ES-I3 (cell line): ENCODE measurements around the gene COLEC12.
A peak's percentile ranks its signal among the peaks of the same experiment; 100 is the strongest.

Experiments used
- H3K36me3 ChIP-seq: 2 replicates; pipeline ENCODE4 v1.6.1; 2013; ENCODE audit warnings: mild to moderate bottlenecking, low read length, control low read depth, moderate library complexity; ENCODE audit not compliant: insufficient read depth
- H3K4me1 ChIP-seq: 2 replicates; pipeline ENCODE4 v1.6.1; 2013; ENCODE audit warnings: mild to moderate bottlenecking, control low read depth, low read length; ENCODE audit not compliant: insufficient read depth
- H3K9ac ChIP-seq: 2 replicates; pipeline ENCODE4 v1.6.1; 2013; ENCODE audit warnings: low read depth, mild to moderate bottlenecking, low read length, moderate library complexity
- H3K9me3 ChIP-seq: 2 replicates; pipeline ENCODE4 v1.6.1; 2013; ENCODE audit warnings: mild to moderate bottlenecking, low read length, moderate library complexity; ENCODE audit not compliant: control insufficient read depth, insufficient read depth

Gene COLEC12

DNA sequence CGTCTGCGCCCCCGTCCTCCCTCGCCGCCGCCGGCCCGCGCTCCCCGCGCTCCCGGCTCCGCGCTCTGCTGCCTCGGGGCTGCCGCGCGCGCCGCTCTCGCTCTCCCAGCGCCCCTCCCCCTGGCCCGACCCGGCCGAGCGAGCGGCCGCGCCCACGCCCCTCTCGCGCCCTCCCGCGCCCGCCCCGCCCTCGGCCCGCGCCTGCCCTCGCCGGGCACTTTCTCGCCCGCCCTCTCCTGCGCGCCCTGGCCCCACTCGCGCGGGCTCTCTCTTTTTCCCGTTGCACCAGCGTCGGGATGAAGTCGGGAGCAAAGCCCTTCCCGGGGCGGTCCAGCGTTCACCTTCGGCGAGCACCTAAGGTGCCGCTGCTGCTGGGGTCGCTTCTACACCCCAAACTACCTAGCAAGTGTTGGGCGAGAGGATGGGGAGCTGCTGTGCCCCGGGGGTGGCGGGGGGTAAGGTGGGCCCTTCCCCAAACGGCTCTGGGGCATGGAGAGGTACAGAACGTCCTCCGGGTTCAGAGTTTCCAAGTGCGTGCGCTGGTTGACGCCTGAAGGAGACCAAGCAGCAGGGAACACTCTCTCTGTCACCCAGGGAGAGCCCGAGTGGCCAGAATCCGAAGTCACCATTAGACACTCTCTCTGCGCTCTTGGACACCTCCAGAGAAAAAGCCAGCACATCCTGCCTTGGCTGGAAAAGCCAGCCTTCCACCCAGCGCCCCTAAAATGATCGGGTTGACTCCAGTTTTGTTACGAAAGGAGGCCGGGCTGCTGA, at the start of gene COLEC12:
Gene COLEC12, minus strand, starts transcription at position 70 of the 774 bp plus-strand sequence. CDS start 187 bp downstream, outside the sequence.
- Histone ChIP-seq H3K9ac (peak within 1 kb of the TSS; percentile 81), H3K36me3 (no peaks in the 10 kb centered on the region), H3K4me1 (no peaks in the 10 kb centered on the region; the same call in 1 of the 2 replicates), H3K9me3 (no peaks in the 10 kb centered on the region)

DNA sequence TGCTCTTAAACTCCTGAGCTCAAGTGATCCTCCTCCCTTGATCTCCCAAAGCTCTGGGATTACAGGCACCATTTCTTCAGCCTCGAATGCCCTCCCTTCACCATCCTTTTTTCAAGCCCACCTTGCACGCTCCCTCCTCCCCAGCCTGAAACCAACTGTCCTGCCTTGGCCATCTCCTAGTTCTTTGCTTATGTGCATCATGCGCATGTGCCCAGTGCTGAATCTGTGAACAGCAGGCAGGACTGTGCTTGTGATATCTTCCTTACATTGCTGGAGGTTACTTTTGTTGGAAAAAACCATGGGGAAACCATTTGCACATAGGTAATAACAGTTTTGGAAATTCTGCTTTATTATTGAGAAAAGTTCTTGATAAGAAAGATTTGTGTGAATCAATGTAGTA, 49.5 kb upstream of the COLEC12 start:
- no peak overlapping the region for H3K9ac ChIP-seq
- no peaks in the 10 kb centered on the region for H3K9me3 ChIP-seq
- no peaks in the 10 kb centered on the region for H3K36me3 ChIP-seq
- no peaks in the 10 kb centered on the region for H3K4me1 ChIP-seq

DNA sequence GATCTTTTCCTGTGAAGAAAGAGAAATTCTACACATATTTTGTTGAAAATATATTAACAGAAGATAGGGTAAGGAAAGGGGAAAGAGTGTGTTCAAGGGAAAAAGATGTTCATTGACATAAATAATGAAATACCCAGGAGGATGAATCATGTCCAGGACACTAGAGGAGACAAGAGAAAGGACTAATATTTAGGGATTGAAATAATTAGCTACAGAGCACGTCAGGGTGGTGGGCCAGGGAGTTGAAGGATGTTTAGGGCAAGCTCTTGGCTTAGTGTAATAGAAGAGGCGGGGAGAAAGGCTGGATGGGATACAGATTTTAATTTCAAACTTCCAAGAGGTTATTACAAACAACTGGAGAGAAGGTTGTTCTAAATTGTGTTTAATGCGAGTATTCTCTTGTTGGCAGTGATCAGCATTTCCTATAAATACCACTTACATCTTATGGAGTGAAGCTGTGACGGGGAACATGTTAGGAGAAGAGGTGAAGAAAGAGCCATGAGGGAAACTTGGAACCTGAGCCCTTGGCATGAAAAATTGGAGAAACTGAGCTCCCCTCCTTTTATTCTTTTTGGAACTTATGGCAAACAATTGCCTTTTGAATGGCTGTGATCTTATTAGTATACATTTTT, 43.1 kb upstream of the COLEC12 start:
- H3K9me3 ChIP-seq, result no peaks in the 10 kb centered on the region
- H3K9ac ChIP-seq, result no peak overlapping the region
- H3K36me3 ChIP-seq, result no peaks in the 10 kb centered on the region
- no peaks in the 10 kb centered on the region for H3K4me1 ChIP-seq

DNA sequence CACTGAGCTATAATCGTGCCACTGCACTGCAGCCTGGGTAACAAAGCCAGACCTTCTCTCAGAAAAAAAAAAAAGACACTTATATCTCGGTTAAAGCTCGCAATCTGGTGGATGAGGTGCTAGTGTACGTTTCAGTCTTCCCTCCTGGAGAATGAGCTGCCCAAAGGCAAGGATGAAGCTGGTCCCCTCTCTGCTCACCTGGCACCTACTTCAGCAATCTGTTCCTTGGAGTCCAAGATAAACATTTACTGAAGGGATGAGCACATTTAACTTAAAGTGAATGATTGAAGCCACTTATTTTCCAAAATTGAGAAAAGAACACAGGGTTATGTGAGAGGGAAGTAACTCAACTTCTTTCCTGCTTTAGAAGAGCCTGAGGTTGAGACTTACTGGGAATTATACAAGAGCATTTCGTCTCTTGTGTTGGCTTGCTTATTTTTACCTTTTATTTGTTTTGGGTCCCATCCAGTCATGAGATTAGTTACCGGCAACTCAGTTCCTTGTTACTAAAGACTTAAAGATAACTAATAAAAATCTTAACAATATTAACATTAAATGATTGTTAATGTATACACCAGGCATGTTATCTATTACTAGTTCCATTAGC, 33.6 kb upstream of the COLEC12 start:
- Histone ChIP-seq H3K9ac (no peak overlapping the region), H3K4me1 (no peaks in the 10 kb centered on the region), H3K9me3 (no peaks in the 10 kb centered on the region; the same call in 1 of the 2 replicates), H3K36me3 (no peaks in the 10 kb centered on the region)

DNA sequence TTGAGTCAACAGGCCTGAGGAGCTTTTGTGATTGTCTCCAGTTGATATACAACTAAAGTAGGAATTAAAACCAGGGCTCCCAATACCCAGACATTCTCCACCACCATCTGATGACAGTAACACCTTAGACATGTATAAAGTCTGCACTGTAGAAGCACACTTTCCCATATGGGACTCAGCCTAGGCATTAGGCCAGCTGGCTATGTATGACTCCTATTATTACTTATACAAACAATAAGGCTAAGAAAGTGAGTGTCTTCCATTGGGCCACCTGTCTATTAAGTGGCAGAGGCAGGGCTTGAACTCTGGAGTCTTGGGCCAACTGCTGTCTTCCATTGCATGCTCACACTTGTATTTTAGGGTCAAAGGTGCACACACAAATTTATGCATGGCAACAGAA, 32.1 kb upstream of the COLEC12 start:
- Histone ChIP-seq H3K9ac (no peak overlapping the region), H3K36me3 (no peaks in the 10 kb centered on the region), H3K4me1 (no peaks in the 10 kb centered on the region), H3K9me3 (no peaks in the 10 kb centered on the region; the same call in 1 of the 2 replicates)

DNA sequence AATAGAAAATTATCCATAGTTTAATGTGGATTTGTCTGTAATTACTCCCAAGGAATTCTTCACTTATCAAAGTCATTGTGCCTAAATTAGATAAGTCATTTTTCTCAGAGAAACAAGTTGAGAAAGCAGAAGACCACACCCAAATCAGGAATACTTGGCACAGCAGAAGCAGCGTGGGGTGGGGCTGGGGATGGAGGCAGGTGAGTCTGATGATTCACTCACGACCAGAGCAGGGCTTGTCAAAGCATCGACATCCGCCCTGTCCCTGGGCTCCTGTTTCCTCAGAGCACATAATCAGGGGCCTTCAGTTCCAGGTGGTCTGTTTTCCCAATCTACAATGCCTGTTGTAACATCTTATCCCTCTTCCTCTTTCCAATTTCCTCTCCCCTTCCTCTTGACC, 31.5 kb upstream of the COLEC12 start:
- Histone ChIP-seq H3K4me1 (no peaks in the 10 kb centered on the region), H3K9me3 (no peaks in the 10 kb centered on the region; the same call in 1 of the 2 replicates), H3K9ac (no peak overlapping the region), H3K36me3 (no peaks in the 10 kb centered on the region)

DNA sequence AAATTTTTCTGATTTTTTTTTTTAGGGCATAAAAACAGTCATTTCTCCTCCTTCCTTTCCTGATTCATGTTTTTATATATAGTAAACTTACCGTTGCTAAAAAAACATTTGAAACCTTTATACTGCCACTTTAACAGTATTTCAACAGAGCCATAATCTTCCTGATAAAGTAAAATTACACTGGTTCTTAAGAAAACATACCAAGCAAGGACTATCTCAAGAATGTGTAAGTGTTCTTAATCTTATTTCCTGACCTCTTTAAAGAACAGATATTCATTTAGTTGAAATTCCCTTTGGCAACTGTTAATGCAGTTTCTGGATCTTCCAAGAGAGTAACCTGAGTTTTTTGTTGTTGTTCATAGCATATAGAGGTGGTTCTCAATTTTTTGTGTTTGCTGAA, 26.6 kb upstream of the COLEC12 start:
- Histone ChIP-seq H3K36me3 (no peaks in the 10 kb centered on the region), H3K9ac (no peak overlapping the region), H3K9me3 (0 out of 2 replicates have a peak, but pooled peaks cover 2% of the 10 kb centered on the region), H3K4me1 (no peaks in the 10 kb centered on the region)

DNA sequence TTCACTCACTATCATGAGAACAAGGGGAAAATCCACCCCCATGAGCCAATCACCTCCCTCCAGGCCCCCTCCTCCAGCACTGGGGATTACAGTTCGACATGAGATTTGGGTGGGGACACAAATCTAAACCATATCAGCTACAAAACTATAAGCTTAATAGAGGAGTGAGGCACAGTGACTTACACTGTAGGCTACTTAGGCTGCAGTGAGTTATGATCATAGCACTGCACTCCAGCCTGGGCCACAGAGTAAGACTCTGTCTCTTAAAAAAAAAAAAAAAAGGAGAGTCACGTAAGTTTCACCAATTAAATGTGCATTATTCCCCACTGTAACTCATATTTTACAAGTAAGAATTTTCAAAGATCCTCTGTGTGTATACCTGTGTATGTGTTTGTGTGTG, 26.2 kb upstream of the COLEC12 start:
- H3K9me3 ChIP-seq, result 0 out of 2 replicates have a peak, but pooled peaks cover 2% of the 10 kb centered on the region
- H3K4me1 ChIP-seq, result no peaks in the 10 kb centered on the region
- H3K9ac ChIP-seq, result no peak overlapping the region
- H3K36me3 ChIP-seq, result no peaks in the 10 kb centered on the region

DNA sequence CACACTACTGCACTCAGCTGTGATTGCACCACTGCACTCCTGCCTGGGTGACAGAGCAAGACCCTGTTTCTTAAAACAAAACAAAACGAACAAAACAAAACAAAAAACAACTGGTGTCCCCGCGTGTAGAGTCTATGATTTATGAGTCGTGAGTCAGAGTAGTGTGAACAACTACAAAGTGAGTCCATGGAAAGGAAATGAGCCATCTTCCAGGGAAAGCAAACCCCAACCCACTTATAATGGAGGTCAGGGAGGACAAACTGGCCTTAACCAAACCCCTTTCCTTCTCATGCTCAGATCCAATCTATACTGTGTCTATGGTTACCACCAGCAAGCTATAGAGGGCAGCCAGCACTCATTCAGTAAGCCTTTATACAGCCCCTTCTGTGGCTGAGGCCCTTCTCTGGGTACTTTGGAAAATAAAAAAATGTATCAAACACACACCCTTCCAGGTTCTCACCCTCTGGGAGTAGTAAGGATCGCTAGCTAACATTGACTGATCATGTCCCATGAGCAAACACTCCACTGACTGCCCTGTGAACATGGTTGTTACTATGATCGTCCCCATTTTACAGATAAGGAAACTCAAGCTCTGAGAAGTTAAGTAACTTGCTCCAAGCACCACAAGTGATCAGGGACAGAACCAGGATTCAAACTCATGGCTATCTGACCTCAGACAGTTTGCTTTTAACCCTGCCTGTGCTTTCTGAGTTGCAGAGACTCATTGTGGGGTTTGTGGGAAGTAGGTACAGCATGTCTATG, 24.7 kb upstream of the COLEC12 start:
- Histone ChIP-seq H3K36me3 (no peaks in the 10 kb centered on the region), H3K9me3 (0 out of 2 replicates have a peak, but pooled peaks cover 2% of the 10 kb centered on the region), H3K4me1 (no peaks in the 10 kb centered on the region), H3K9ac (no peak overlapping the region)

DNA sequence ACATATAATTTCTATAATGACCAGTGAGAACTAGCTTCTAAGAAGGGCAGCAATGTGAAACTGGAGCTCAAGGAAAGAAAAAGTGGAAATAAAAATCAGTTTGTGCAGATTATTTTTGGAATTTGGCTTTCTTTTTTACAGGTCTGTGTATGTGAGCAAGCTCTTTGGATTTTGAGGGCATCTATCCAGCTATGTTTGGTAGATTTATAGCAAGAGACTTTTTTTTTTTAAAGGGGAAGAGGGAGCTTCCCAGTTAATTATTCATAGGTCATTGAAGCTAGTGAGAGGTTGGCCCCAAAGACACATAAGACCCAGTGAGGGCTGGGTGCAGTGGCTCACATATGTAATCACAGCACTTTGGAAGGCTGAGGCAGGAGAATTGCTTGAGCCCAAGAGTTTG, 24.0 kb upstream of the COLEC12 start:
- H3K36me3 ChIP-seq, result no peaks in the 10 kb centered on the region
- H3K9ac ChIP-seq, result no peak overlapping the region
- H3K9me3 ChIP-seq, result 0 out of 2 replicates have a peak, but pooled peaks cover 2% of the 10 kb centered on the region
- H3K4me1 ChIP-seq, result no peaks in the 10 kb centered on the region

DNA sequence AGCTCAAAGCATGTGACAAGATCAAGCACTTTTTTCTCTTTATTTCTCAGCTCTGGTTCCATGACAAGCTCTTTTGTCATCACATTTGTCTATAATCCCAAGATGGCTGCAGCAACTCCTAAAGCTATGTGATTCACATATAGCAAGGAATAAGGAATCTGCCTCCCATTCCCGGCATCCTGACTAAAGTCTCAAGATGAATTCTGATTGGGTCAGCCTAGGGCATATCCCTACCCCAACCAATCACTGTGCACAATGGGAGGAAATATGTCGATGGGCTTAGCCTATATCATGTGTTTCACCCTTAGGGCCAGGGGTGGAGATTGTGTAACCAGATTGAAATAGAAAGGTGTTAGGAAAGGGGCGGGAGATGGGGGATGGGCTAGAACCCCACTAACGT, 23.1 kb upstream of the COLEC12 start:
- H3K9me3 ChIP-seq, result 0 out of 2 replicates have a peak, but pooled peaks cover 2% of the 10 kb centered on the region
- H3K4me1 ChIP-seq, result no peaks in the 10 kb centered on the region
- H3K9ac ChIP-seq, result no peak overlapping the region
- H3K36me3 ChIP-seq, result no peaks in the 10 kb centered on the region

DNA sequence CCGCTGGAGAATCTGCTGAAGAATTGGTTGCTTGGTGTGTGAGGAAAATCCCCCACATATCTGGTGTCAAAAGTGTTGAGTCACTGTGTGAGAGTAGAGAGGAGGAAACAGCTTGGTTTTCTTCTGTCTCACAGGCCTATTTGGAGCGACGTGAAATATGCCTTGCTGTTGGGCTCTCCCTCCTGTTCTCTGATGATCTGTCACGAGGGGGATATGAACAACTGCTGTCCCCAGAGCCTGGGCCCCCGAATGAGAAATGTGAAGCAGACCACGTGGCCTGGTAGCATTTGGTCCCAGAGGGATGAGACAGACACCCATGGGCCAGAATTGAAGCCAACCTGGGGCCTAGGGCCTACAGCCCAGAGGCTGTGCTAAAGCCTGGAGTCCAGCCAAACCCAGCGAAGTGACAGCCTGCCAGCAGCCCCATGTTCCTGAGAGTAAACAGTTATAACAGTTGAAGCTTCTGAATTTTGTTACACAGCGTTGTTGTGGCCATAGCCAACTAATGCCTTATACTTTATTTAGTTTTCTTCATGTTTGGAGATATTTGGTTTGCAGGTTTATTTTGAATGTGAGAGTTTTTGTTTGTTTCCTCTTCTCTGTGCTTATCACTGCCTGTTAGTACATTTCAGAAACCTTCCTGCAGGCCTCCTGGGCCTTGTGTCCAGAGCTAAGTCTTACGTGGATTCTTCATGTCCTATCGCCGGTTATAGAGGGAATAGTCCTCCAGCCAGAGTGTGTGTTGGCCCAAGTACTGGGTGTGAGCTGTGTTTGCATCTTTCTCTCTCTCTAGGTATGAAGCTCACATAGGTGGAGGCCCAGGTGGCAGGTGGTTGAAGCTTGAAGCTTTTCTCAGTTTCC, 18.7 kb upstream of the COLEC12 start:
- H3K4me1 ChIP-seq, result no peaks in the 10 kb centered on the region
- H3K9ac ChIP-seq, result no peak overlapping the region
- no peaks in the 10 kb centered on the region for H3K36me3 ChIP-seq
- peaks cover 5% of the 10 kb centered on the region for H3K9me3 ChIP-seq

DNA sequence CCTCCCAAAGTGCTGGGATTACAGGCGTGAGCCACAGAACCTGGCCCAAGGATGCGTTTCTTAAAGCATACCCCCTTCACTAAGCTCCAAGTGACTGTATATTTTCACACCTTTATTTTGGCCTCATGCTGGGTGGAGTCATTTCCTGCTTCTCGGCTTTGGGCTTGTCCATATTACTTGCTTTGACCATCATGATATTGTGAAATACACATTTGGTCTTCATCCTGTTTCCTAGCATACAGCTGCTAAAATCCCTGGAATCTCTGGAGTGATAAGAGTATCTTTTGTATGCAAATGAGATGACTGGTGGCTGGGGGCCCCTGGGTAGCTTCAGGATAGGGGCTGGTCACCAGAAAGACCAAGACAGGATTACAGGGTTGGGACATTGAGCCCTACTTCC, 17.6 kb upstream of the COLEC12 start:
- Histone ChIP-seq H3K9ac (no peak overlapping the region), H3K4me1 (no peaks in the 10 kb centered on the region), H3K9me3 (peaks cover 6% of the 10 kb centered on the region), H3K36me3 (no peaks in the 10 kb centered on the region)
